ENCODE data around the gene MARCHF2.

MARCHF2 gene

DNA sequence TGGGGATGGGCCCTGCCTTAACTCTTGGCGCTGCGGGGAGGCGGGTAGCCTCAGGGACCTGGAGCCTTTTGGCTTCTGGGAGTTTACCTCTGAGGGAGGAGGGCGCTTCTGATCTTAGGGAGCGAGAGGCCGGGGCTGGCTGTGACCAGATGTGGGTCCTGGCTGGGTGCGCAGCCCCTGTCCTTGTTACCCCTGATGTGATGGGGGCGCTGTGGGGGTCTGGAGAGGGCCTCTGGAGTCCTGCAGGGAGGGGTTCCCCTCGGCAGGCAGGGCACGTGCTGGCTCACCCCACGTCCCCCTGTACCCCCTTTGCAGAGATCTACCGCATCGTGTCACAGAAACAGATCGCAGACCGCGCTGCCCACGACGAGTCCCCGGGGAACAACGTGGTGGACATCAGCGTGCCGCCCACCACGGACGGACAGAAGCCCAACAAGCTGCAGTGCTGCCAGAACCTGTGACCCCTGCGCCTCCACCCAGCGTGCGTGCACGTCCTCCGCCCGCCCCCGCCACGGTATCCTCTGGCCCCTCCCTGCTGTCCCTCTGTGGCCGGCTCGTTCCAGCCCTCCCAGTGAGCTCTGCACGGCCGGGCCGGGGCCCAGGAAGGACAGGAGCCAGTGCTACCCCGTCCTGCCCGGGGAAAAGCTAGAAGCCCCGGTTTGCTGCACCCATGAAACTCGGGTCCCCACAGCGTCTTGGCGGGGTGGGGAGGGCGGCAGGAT lies 9.8 kb upstream of the MARCHF2 start:
- TF ChIP-seq, protein P1, sequence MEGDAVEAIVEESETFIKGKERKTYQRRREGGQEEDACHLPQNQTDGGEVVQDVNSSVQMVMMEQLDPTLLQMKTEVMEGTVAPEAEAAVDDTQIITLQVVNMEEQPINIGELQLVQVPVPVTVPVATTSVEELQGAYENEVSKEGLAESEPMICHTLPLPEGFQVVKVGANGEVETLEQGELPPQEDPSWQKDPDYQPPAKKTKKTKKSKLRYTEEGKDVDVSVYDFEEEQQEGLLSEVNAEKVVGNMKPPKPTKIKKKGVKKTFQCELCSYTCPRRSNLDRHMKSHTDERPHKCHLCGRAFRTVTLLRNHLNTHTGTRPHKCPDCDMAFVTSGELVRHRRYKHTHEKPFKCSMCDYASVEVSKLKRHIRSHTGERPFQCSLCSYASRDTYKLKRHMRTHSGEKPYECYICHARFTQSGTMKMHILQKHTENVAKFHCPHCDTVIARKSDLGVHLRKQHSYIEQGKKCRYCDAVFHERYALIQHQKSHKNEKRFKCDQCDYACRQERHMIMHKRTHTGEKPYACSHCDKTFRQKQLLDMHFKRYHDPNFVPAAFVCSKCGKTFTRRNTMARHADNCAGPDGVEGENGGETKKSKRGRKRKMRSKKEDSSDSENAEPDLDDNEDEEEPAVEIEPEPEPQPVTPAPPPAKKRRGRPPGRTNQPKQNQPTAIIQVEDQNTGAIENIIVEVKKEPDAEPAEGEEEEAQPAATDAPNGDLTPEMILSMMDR (IDR thresholded peaks at IDR 0.05): no peak

DNA sequence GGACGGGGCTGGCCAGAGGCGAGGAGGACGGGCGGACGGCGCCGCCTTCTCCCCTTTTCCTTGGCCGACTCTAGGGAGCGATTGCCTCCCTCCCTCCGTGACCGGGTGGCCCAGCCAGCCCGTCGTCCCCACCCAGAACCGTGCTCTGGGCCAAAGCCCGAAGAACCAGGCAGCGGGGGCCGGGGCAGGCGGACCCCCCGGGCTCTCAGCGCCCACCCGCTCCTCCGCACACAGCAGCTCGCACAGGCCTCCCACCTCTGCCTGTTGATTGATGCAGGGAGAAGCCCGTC lies 9.3 kb upstream of the MARCHF2 start:
- TF ChIP-seq, protein P1 (IDR thresholded peaks at IDR 0.05): no peak

DNA sequence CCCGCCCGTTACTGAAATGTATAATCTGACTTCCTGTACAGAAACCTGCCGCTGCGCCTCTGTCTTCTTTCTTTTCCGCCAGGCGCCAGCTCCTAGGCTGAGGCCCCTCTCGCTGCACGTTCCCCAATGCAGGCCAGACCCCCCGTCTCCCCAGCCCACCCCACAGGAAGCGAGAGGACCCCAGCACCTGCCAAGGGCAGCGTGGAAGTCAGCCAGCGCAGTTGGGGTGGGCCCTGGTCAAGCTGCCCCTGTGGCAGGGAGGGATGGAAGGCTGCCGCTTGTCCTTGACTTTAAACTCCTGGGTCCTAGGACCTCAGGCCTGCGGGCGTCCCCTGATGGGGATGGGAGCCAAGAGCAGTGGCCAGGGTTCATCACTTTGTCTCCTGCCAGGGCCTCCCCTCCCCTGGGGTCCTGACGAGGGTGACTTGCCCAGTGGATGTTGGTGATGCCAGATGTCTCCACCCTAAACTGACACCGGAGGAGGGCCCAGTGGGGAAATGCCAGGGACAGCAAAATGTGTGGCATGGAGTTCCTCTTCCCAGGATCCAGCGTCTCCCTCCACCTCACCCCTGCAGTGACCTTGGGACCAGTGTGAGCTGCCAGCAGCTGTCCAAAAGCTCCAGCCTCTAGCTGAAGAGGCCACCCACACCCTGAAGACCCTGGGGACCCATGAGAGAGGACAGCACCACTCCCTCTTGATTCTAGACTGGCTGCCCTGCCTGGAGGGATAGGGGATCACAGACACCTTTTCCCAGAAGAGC lies 8.5 kb upstream of the MARCHF2 start:
- TF ChIP-seq, protein P1 (IDR thresholded peaks at IDR 0.05): no peak

DNA sequence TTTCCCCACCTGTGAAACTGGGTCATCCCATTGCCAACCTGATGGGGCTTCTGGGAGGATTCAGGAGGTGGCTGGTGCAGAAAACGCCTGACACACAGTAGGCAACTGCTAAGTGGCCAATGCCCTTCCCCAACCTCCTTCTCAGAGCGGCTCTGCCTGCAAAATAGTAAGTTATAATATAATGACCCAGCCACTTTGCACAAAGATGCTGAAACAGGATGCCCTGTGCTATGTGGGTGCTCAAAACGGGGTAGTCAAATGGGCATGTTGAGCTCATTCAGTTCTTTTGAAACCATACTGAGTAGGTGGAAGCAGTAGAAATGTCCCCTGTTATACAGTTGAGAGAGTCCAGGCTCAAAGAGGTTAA lies 507 bp downstream of the MARCHF2 start:
- TF ChIP-seq, protein P1 (IDR thresholded peaks at IDR 0.05): no peak

DNA sequence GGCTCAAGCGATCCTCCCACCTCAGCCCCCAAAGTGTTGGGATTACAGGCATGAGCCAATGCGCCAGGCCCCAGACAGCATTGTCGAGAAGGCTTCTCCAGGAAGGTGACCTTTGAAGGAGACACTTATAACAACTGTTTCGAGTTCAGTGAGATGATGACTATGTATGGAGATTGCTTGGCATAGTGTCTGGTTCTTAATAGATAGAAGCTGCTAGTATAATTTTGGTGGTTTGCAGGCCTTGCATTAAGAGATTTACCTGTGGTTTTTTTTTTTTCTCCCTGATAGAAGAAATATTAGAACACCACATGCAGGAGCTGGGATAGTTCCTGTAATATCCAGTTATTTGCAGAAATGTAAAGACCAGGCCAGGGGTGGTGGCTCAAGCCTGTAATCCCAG lies 3.7 kb downstream of the MARCHF2 start:
- TF ChIP-seq, protein P1 (IDR thresholded peaks at IDR 0.05): no peak

DNA sequence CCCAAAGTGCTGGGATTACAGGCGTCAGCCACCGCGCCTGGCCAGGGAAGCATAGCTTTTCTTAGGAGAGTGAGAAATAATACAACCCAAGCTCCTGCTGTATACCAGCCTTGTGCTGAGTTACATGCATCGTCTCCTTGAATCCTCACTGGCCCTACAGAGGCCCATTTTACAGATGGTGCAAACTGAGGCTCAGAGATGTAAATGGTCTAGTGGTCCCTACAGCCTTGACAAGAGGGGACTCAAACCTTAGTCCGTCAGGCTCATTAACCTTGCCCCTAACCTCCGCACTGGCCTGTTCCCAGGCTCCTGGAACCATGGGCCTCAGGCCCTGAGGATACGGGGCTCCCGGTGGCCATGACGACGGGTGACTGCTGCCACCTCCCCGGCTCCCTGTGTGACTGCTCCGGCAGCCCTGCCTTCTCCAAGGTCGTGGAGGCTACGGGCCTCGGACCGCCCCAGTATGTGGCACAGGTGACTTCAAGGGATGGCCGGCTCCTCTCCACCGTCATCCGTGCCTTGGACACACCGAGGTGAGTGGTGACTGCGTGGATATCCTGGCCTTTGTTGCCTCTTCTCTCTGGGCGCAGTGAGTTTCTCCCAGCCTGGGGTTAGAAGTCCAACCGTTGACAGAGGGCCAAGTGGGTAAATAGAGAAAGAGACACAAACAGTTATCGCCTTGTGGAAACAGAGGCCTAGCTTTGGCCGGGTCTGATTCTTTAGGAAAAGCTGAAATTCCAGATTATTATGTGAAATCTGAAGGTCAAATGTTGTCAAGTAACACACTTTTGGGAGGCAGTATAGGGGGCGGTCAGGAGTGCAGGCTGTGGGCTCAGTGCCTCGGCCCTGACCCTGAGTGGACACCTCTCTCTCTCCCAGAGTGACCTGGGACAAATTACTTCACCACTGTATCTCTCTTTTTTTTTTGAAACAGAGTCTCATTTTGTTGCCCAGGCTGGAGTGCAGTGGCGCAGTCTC lies 8.7 kb downstream of the MARCHF2 start:
- TF ChIP-seq, protein P1 (IDR thresholded peaks at IDR 0.05): no peak

DNA sequence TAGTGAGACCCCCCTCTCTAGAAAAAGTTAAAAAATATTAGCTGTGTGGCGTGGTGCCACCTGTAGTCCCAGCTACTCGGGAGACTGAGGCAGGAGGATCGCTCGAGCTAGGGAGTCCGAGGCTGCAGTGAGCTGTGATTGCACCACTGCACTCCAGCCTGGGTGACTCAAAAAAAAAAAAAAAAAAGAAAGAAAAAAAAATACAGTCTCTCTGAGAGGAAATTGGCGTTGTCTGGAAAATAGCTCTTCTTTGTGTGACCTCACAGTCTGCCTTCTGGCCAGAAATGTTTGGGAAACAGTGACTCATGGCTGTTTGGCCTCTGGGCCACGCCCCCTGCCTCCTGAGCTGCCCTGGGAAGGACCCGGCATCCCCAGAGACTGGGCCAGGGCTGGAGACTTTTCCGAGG lies 10.7 kb downstream of the MARCHF2 start:
- TF ChIP-seq, protein P1 (IDR thresholded peaks at IDR 0.05): no peak

Measured in LNCAP (cell line).